K562 (cell line): ENCODE data around the gene PDHX. TPM values are rescaled to one million over a fixed set of nuclear protein-coding genes. Genes with fewer than 3 reads are reported as not detected.

Source experiments
- ASH1L ChIP-seq: fragments of 450-650 bp; IDR thresholded peaks from 2 replicates; pipeline ENCODE4 v1.6.1; 2018; ENCODE audit warnings: borderline replicate concordance, mild to moderate bottlenecking, low read depth; ENCODE audit not compliant: partially characterized antibody
- BHLHE40 ChIP-seq: IDR thresholded peaks from 2 replicates; pipeline ENCODE4 v1.6.1; 2011; ENCODE audit warnings: low read length, improper control_type of control experiment
- KAT2B ChIP-seq: IDR thresholded peaks from one replicate; pipeline ENCODE4 v1.6.1; 2012; ENCODE audit warnings: low read depth, mild to moderate bottlenecking, control low read depth, inconsistent platforms, low read length, moderate library complexity
- MAFF ChIP-seq: IDR thresholded peaks from 2 replicates; pipeline ENCODE4 v1.6.1; 2012; ENCODE audit warnings: low read length, improper control_type of control experiment
- MCM5 ChIP-seq: fragments of 450-650 bp; IDR thresholded peaks from 2 replicates; pipeline ENCODE4 v1.6.1; 2016; ENCODE audit warnings: low read depth
- NCOR1 ChIP-seq: fragments of 450-650 bp; IDR thresholded peaks from 2 replicates; pipeline ENCODE4 v1.6.1; 2016; ENCODE audit warnings: mild to moderate bottlenecking, moderate library complexity
- SAFB2 ChIP-seq: fragments of 200-400 bp; formaldehyde crosslinking; IDR thresholded peaks from 2 replicates; pipeline ENCODE4 v1.6.1; 2018; ENCODE audit warnings: borderline replicate concordance, low read length, low read depth, moderate library complexity; ENCODE audit not compliant: severe bottlenecking
- ZNF436 ChIP-seq: fragments of 250-450, 450-650 bp; sonication (Bioruptor Pico); formaldehyde crosslinking; IDR thresholded peaks from 2 replicates; pipeline ENCODE4 v1.7.0; 2020; ENCODE audit warnings: mild to moderate bottlenecking
- ZNF507 ChIP-seq: conservative IDR thresholded peaks from 2 replicates; pipeline ENCODE4 v1.6.1; 2017; ENCODE audit warnings: missing genetic modification characterization, missing compliant biosample characterization
- polyA plus RNA-seq, 8 experiments: library from polyadenylated mRNA; depleted of rRNA in 4 of 8; stranded (reverse) in 5 of 8; unstranded in 3 of 8; fragments of >200 nt; fragmentation: Nextera tagmentation in 2 of 8; fragmentation: Illumina TruSeq in 1 of 8; extraction: Ambion mirVana in 2 of 8; extraction: Trizol in 1 of 8; gene quantifications; 2 replicates each; pipeline versions ENCODE4 v1.2.1 to v1.2.3, GENCODE V29; 2011 to 2014; ENCODE audit warnings: inconsistent platforms in 1 of 8, missing spikeins in 1 of 8
- total RNA-seq, 7 experiments: library from RNA; depleted of rRNA in 6 of 7; stranded (reverse); fragments of >200 nt in 6 of 7; fragmentation: Illumina TruSeq in 2 of 7; extraction: Trizol in 2 of 7; gene quantifications; 2 replicates each; pipeline versions ENCODE4 v1.2.1 to v1.2.3, GENCODE V29; 2011 to 2021; ENCODE audit warnings: low replicate concordance in 1 of 7
- TF ChIP-seq, protein P1 (sequence below), 2 experiments: fragments of 450-650 bp in 1 of 2; sonication (generic) in 1 of 2; formaldehyde crosslinking in 1 of 2; IDR thresholded peaks; 2 replicates each; pipeline versions ENCODE4 v1.7.1 to v1.9.0; 2016 to 2022; ENCODE audit warnings: inconsistent platforms in 1 of 2, mild to moderate bottlenecking in 1 of 2, missing genetic modification reagents in 1 of 2
- TF ChIP-seq, protein P2 (sequence below): sonication (generic); formaldehyde crosslinking; IDR thresholded peaks from 2 replicates; pipeline ENCODE4 v1.8.0; 2023; ENCODE audit warnings: mild to moderate bottlenecking, missing genetic modification reagents

Gene PDHX
- total and polyA plus RNA-seq, 9 of the 15 experiments (the other 6 are each of a cell fraction or from before 2014, with no cell fraction given), result 20.8 to 43.5 (median 31.2) TPM

DNA sequence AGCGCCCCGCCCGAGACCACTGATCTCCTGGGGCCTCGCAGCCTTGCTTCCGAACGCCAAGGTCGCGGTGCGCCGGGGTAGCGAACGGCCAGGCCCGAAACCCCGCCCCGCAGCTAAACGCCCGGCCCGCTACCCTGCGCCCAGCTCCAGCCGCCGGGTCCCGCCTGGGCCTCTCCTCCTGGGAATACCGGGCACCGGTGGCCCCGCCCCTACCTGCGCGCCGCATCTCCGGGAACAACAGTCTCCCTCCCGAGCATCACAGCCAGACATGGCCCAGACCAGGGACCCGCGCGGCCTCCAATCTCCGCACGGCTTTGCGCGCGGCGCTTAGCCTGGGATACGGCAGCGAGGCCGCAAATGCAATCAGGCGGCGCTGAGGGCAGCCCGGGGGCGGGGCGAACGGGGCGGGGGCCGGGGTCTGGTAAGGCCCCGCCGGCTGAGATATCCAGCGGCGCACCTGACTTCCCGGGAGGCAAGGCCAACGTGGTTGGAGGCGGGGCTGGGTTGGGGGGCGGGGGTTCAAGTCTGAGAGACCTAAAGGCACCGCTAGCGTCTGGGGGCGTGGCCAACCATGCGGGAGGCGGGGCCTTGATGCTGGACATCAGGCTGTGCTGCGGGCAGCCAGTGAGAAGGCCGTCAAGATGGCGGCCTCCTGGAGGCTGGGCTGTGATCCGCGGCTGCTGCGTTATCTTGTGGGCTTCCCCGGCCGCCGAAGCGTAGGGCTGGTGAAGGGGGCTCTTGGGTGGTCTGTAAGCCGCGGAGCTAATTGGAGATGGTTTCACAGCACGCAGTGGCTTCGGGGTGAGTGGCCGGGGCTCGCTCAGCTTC is at the start of gene PDHX, which contains the start of gene APIP (continued):
- TF ChIP-seq, protein P1, sequence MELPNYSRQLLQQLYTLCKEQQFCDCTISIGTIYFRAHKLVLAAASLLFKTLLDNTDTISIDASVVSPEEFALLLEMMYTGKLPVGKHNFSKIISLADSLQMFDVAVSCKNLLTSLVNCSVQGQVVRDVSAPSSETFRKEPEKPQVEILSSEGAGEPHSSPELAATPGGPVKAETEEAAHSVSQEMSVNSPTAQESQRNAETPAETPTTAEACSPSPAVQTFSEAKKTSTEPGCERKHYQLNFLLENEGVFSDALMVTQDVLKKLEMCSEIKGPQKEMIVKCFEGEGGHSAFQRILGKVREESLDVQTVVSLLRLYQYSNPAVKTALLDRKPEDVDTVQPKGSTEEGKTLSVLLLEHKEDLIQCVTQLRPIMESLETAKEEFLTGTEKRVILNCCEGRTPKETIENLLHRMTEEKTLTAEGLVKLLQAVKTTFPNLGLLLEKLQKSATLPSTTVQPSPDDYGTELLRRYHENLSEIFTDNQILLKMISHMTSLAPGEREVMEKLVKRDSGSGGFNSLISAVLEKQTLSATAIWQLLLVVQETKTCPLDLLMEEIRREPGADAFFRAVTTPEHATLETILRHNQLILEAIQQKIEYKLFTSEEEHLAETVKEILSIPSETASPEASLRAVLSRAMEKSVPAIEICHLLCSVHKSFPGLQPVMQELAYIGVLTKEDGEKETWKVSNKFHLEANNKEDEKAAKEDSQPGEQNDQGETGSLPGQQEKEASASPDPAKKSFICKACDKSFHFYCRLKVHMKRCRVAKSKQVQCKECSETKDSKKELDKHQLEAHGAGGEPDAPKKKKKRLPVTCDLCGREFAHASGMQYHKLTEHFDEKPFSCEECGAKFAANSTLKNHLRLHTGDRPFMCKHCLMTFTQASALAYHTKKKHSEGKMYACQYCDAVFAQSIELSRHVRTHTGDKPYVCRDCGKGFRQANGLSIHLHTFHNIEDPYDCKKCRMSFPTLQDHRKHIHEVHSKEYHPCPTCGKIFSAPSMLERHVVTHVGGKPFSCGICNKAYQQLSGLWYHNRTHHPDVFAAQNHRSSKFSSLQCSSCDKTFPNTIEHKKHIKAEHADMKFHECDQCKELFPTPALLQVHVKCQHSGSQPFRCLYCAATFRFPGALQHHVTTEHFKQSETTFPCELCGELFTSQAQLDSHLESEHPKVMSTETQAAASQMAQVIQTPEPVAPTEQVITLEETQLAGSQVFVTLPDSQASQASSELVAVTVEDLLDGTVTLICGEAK (IDR thresholded peaks at IDR 0.05), result no peak
- TF ChIP-seq, protein P1 (CRISPR knock-in tag; IDR thresholded peaks at IDR 0.05), result no peak
- TF ChIP-seq NCOR1, result no peak
- no peak for TF ChIP-seq MAFF
- TF ChIP-seq SAFB2, result no peak
- TF ChIP-seq MCM5, result no peak
- TF ChIP-seq, protein P2, sequence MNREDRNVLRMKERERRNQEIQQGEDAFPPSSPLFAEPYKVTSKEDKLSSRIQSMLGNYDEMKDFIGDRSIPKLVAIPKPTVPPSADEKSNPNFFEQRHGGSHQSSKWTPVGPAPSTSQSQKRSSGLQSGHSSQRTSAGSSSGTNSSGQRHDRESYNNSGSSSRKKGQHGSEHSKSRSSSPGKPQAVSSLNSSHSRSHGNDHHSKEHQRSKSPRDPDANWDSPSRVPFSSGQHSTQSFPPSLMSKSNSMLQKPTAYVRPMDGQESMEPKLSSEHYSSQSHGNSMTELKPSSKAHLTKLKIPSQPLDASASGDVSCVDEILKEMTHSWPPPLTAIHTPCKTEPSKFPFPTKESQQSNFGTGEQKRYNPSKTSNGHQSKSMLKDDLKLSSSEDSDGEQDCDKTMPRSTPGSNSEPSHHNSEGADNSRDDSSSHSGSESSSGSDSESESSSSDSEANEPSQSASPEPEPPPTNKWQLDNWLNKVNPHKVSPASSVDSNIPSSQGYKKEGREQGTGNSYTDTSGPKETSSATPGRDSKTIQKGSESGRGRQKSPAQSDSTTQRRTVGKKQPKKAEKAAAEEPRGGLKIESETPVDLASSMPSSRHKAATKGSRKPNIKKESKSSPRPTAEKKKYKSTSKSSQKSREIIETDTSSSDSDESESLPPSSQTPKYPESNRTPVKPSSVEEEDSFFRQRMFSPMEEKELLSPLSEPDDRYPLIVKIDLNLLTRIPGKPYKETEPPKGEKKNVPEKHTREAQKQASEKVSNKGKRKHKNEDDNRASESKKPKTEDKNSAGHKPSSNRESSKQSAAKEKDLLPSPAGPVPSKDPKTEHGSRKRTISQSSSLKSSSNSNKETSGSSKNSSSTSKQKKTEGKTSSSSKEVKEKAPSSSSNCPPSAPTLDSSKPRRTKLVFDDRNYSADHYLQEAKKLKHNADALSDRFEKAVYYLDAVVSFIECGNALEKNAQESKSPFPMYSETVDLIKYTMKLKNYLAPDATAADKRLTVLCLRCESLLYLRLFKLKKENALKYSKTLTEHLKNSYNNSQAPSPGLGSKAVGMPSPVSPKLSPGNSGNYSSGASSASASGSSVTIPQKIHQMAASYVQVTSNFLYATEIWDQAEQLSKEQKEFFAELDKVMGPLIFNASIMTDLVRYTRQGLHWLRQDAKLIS, result peak; percentile 69; the same call in 1 of the 2 replicates
- no peak for TF ChIP-seq ZNF507
- no peak for TF ChIP-seq KAT2B
- TF ChIP-seq ASH1L, result no peak
- TF ChIP-seq BHLHE40, result peak; percentile 74; the same call in 1 of the 2 replicates
- 0 out of 2 replicates have a peak, but pooled peaks have one; percentile 56 for TF ChIP-seq ZNF436 (CRISPR knock-in tag)
